Activated naive CD4-positive, alpha-beta T cell treated with anti-CD3 and anti-CD28 coated beads, Interleukin-2, amount 50 U/mL, for 24 hours (primary cell): ENCODE data around the gene LAPTM4A.

Experiments used
- H3K27ac Mint-ChIP-seq: one replicate; pipeline ENCODE4 v1.8.0; 2021; ENCODE audit warnings: mild to moderate bottlenecking, mixed read lengths
- H3K27me3 Mint-ChIP-seq: one replicate; pipeline ENCODE4 v1.8.0; 2021; ENCODE audit warnings: mixed read lengths
- H3K36me3 Mint-ChIP-seq: one replicate; pipeline ENCODE4 v1.8.0; 2021; ENCODE audit warnings: mixed read lengths
- H3K4me1 Mint-ChIP-seq: one replicate; pipeline ENCODE4 v1.8.0; 2021; ENCODE audit warnings: mixed read lengths
- H3K4me3 Mint-ChIP-seq: one replicate; pipeline ENCODE4 v1.8.0; 2021; ENCODE audit warnings: mild to moderate bottlenecking, mixed read lengths
- H3K9me3 Mint-ChIP-seq: one replicate; pipeline ENCODE4 v1.8.0; 2021; ENCODE audit warnings: mixed read lengths

Gene LAPTM4A

GRCh38 chr2:20064841-20065240 lies 13.4 kb upstream of the LAPTM4A start:
- H3K27ac Mint-ChIP-seq = no peak overlapping the region

GRCh38 chr2:20064421-20064820 lies 13.0 kb upstream of the LAPTM4A start:
- H3K4me1 Mint-ChIP-seq = no peaks in the 10 kb centered on the region
- no peak overlapping the region for H3K27ac Mint-ChIP-seq
- peaks cover 3% of the 10 kb centered on the region for H3K27me3 Mint-ChIP-seq
- H3K9me3 Mint-ChIP-seq = no peaks in the 10 kb centered on the region
- H3K36me3 Mint-ChIP-seq = no peaks in the 10 kb centered on the region
- no peak overlapping the region for H3K4me3 Mint-ChIP-seq

More at GRCh38 chr2:20064841-20065240, 13.4 kb upstream of the LAPTM4A start:
- H3K27me3 Mint-ChIP-seq = peaks cover 3% of the 10 kb centered on the region
- H3K4me1 Mint-ChIP-seq = no peaks in the 10 kb centered on the region
- H3K9me3 Mint-ChIP-seq = no peaks in the 10 kb centered on the region
- H3K36me3 Mint-ChIP-seq = no peaks in the 10 kb centered on the region
- H3K4me3 Mint-ChIP-seq = no peak overlapping the region

- Mint-ChIP-seq H3K27me3 (peaks cover 3% of the 10 kb centered on the region), H3K4me3 (no peak overlapping the region), H3K4me1 (no peaks in the 10 kb centered on the region), H3K27ac (no peak overlapping the region), H3K36me3 (no peaks in the 10 kb centered on the region), H3K9me3 (no peaks in the 10 kb centered on the region)
Observed at GRCh38 chr2:20062615-20063545, 11.5 kb upstream of the LAPTM4A start.

- no peak overlapping the region for H3K27ac Mint-ChIP-seq
- no peaks in the 10 kb centered on the region for H3K9me3 Mint-ChIP-seq
- H3K27me3 Mint-ChIP-seq = peaks cover 6% of the 10 kb centered on the region
- H3K4me3 Mint-ChIP-seq = no peak overlapping the region
- no peaks in the 10 kb centered on the region for H3K36me3 Mint-ChIP-seq
- no peaks in the 10 kb centered on the region for H3K4me1 Mint-ChIP-seq
Observed at GRCh38 chr2:20061940-20062339, 10.5 kb upstream of the LAPTM4A start.

GRCh38 chr2:20061476-20061875 lies 10.0 kb upstream of the LAPTM4A start:
- Mint-ChIP-seq H3K4me1 (no peaks in the 10 kb centered on the region), H3K36me3 (no peaks in the 10 kb centered on the region), H3K27me3 (peaks cover 11% of the 10 kb centered on the region), H3K9me3 (no peaks in the 10 kb centered on the region), H3K4me3 (no peak overlapping the region), H3K27ac (no peak overlapping the region)

GRCh38 chr2:20060106-20060505 lies 8.7 kb upstream of the LAPTM4A start:
- Mint-ChIP-seq H3K27me3 (peaks cover 16% of the 10 kb centered on the region), H3K4me3 (no peak overlapping the region), H3K9me3 (no peaks in the 10 kb centered on the region), H3K4me1 (no peaks in the 10 kb centered on the region), H3K27ac (no peak overlapping the region), H3K36me3 (no peaks in the 10 kb centered on the region)

- Mint-ChIP-seq H3K4me3 (no peak overlapping the region), H3K36me3 (no peaks in the 10 kb centered on the region), H3K4me1 (no peaks in the 10 kb centered on the region), H3K27me3 (peaks cover 17% of the 10 kb centered on the region), H3K27ac (no peak overlapping the region), H3K9me3 (no peaks in the 10 kb centered on the region)
Observed at GRCh38 chr2:20057268-20057667, 5.8 kb upstream of the LAPTM4A start.

GRCh38 chr2:20054931-20055330 lies 3.5 kb upstream of the LAPTM4A start:
- no peaks in the 10 kb centered on the region for H3K9me3 Mint-ChIP-seq
- no peak overlapping the region for H3K4me3 Mint-ChIP-seq
- H3K27ac Mint-ChIP-seq = no peak overlapping the region
- peaks cover 15% of the 10 kb centered on the region for H3K27me3 Mint-ChIP-seq
- no peaks in the 10 kb centered on the region for H3K36me3 Mint-ChIP-seq
- peaks cover 5% of the 10 kb centered on the region for H3K4me1 Mint-ChIP-seq

GRCh38 chr2:20054119-20054518 lies 2.7 kb upstream of the LAPTM4A start:
- H3K4me1 Mint-ChIP-seq = peaks cover 13% of the 10 kb centered on the region
- H3K36me3 Mint-ChIP-seq = no peaks in the 10 kb centered on the region
- H3K9me3 Mint-ChIP-seq = no peaks in the 10 kb centered on the region
- no peak overlapping the region for H3K27ac Mint-ChIP-seq
- no peak overlapping the region for H3K4me3 Mint-ChIP-seq
- H3K27me3 Mint-ChIP-seq = peaks cover 15% of the 10 kb centered on the region

- peaks cover 25% of the 10 kb centered on the region for H3K4me1 Mint-ChIP-seq
- no peaks in the 10 kb centered on the region for H3K9me3 Mint-ChIP-seq
- H3K4me3 Mint-ChIP-seq = no peak overlapping the region
- H3K27ac Mint-ChIP-seq = no peak overlapping the region
- no peaks in the 10 kb centered on the region for H3K36me3 Mint-ChIP-seq
- peaks cover 15% of the 10 kb centered on the region for H3K27me3 Mint-ChIP-seq
Observed at GRCh38 chr2:20052861-20053281, 1.4 kb upstream of the LAPTM4A start.

GRCh38 chr2:20052229-20052851 lies 912 bp upstream of the LAPTM4A start:
- H3K27ac Mint-ChIP-seq = no peak overlapping the region
- no peaks in the 10 kb centered on the region for H3K9me3 Mint-ChIP-seq
- peaks cover 28% of the 10 kb centered on the region for H3K4me1 Mint-ChIP-seq
- H3K4me3 Mint-ChIP-seq = no peak overlapping the region
- peaks cover 13% of the 10 kb centered on the region for H3K27me3 Mint-ChIP-seq
- no peaks in the 10 kb centered on the region for H3K36me3 Mint-ChIP-seq

GRCh38 chr2:20050646-20051531 lies 539 bp downstream of the LAPTM4A start:
- H3K36me3 Mint-ChIP-seq = no peaks in the 10 kb centered on the region
- H3K9me3 Mint-ChIP-seq = no peaks in the 10 kb centered on the region
- peaks cover 30% of the 10 kb centered on the region for H3K4me1 Mint-ChIP-seq

GRCh38 chr2:20050104-20050645 lies 1.3 kb downstream of the LAPTM4A start:
- no peak overlapping the region for H3K4me3 Mint-ChIP-seq
- no peaks in the 10 kb centered on the region for H3K36me3 Mint-ChIP-seq
- H3K9me3 Mint-ChIP-seq = no peaks in the 10 kb centered on the region
- H3K27me3 Mint-ChIP-seq = peaks cover 1% of the 10 kb centered on the region
- peaks cover 35% of the 10 kb centered on the region for H3K4me1 Mint-ChIP-seq
- H3K27ac Mint-ChIP-seq = no peak overlapping the region

More at GRCh38 chr2:20050646-20051531, 539 bp downstream of the LAPTM4A start:
- Mint-ChIP-seq H3K27ac (no peak overlapping the region), H3K4me3 (no peak overlapping the region), H3K27me3 (peaks cover 5% of the 10 kb centered on the region)

GRCh38 chr2:20049637-20050036 lies 1.8 kb downstream of the LAPTM4A start:
- Mint-ChIP-seq H3K9me3 (no peaks in the 10 kb centered on the region), H3K4me1 (peaks cover 37% of the 10 kb centered on the region), H3K4me3 (no peak overlapping the region), H3K36me3 (no peaks in the 10 kb centered on the region), H3K27me3 (no peaks in the 10 kb centered on the region), H3K27ac (no peak overlapping the region)
